Measurements from ENCODE around the gene POU2AF2.

Gene POU2AF2

GRCh38 chr11:111250936-111251335, 5.4 kb downstream of the POU2AF2 start:
- Mint-ChIP-seq H3K36me3 (ENCODE audit: low read depth) (no peaks in the 10 kb centered on the region), H3K27ac (no peak overlapping the region), H3K4me3 (no peak overlapping the region), H3K27me3 (ENCODE audit: low read depth, poor library complexity) (no peaks in the 10 kb centered on the region), H3K9me3 (no peaks in the 10 kb centered on the region), H3K4me1 (no peaks in the 10 kb centered on the region)
- DNase-seq, result no peak
- no peak for TF ChIP-seq CTCF (IDR thresholded peaks at IDR 0.05)

- no peak for DNase-seq
- peaks cover 4% of the 10 kb centered on the region for H3K27me3 Mint-ChIP-seq (ENCODE audit: low read depth, poor library complexity)
- no peaks in the 10 kb centered on the region for H3K4me1 Mint-ChIP-seq
- no peaks in the 10 kb centered on the region for H3K36me3 Mint-ChIP-seq (ENCODE audit: low read depth)
- H3K4me3 Mint-ChIP-seq, result no peak overlapping the region
- no peak overlapping the region for H3K27ac Mint-ChIP-seq
- TF ChIP-seq CTCF (IDR thresholded peaks at IDR 0.05), result no peak
- H3K9me3 Mint-ChIP-seq, result no peaks in the 10 kb centered on the region
These were observed 7.6 kb downstream of the POU2AF2 start for GRCh38 chr11:111253131-111253530.

GRCh38 chr11:111253630-111254029, 8.1 kb downstream of the POU2AF2 start:
- Mint-ChIP-seq H3K36me3 (ENCODE audit: low read depth) (no peaks in the 10 kb centered on the region), H3K27me3 (ENCODE audit: low read depth, poor library complexity) (peaks cover 4% of the 10 kb centered on the region), H3K4me3 (no peak overlapping the region), H3K27ac (no peak overlapping the region), H3K9me3 (no peaks in the 10 kb centered on the region), H3K4me1 (no peaks in the 10 kb centered on the region)
- no peak for TF ChIP-seq CTCF (IDR thresholded peaks at IDR 0.05)
- DNase-seq, result no peak

- H3K27ac Mint-ChIP-seq, result no peak overlapping the region
- no peak for TF ChIP-seq CTCF (IDR thresholded peaks at IDR 0.05)
These were observed 12.5 kb downstream of the POU2AF2 start for GRCh38 chr11:111258046-111258445.

GRCh38 chr11:111259896-111260295, 14.4 kb downstream of the POU2AF2 start:
- H3K4me1 Mint-ChIP-seq, result no peaks in the 10 kb centered on the region
- H3K36me3 Mint-ChIP-seq (ENCODE audit: low read depth), result no peaks in the 10 kb centered on the region
- H3K9me3 Mint-ChIP-seq, result no peaks in the 10 kb centered on the region
- no peak for TF ChIP-seq CTCF (IDR thresholded peaks at IDR 0.05)
- no peak overlapping the region for H3K4me3 Mint-ChIP-seq
- no peak overlapping the region for H3K27ac Mint-ChIP-seq
- H3K27me3 Mint-ChIP-seq (ENCODE audit: low read depth, poor library complexity), result peaks cover 16% of the 10 kb centered on the region
- no peak for DNase-seq

More at GRCh38 chr11:111258046-111258445, 12.5 kb downstream of the POU2AF2 start:
- H3K9me3 Mint-ChIP-seq, result no peaks in the 10 kb centered on the region
- no peaks in the 10 kb centered on the region for H3K36me3 Mint-ChIP-seq (ENCODE audit: low read depth)
- no peak for DNase-seq
- H3K4me3 Mint-ChIP-seq, result no peak overlapping the region
- H3K27me3 Mint-ChIP-seq (ENCODE audit: low read depth, poor library complexity), result peaks cover 16% of the 10 kb centered on the region
- H3K4me1 Mint-ChIP-seq, result no peaks in the 10 kb centered on the region

GRCh38 chr11:111260811-111261210, 15.3 kb downstream of the POU2AF2 start:
- Mint-ChIP-seq H3K36me3 (ENCODE audit: low read depth) (no peaks in the 10 kb centered on the region), H3K27ac (no peak overlapping the region), H3K4me1 (no peaks in the 10 kb centered on the region), H3K9me3 (no peaks in the 10 kb centered on the region), H3K27me3 (ENCODE audit: low read depth, poor library complexity) (peaks cover 16% of the 10 kb centered on the region), H3K4me3 (no peak overlapping the region)
- TF ChIP-seq CTCF (IDR thresholded peaks at IDR 0.05), result no peak
- no peak for DNase-seq

Data from nephron progenitor cell (in vitro differentiated cells).